B cell (primary cell): Measurements from ENCODE around the gene SLC15A5.

Source experiments
- CTCF ChIP-seq: fragments of 200-600 bp; IDR thresholded peaks from one replicate; pipeline ENCODE4 v1.8.0; 2022; ENCODE audit warnings: antibody characterized with exemption, mild to moderate bottlenecking
- EZH2 ChIP-seq: IDR thresholded peaks from 2 replicates; pipeline ENCODE4 v1.6.1; 2012; ENCODE audit warnings: borderline replicate concordance, low read depth, mild to moderate bottlenecking, moderate library complexity, low read length; ENCODE audit not compliant: insufficient read depth, poor library complexity, severe bottlenecking

GRCh38 chr12:16154990-16155389 lies 122.5 kb downstream of the SLC15A5 start:
- TF ChIP-seq EZH2 (no peak), CTCF (no peak)
